ENCODE measurements around the gene PUS7.

GRCh38 chr7:105489409-105489808 is 32.7 kb downstream of the PUS7 start:
- TF ChIP-seq CTCF (IDR thresholded peaks at IDR 0.05) (no peak), POLR2A (IDR thresholded peaks at IDR 0.05) (no peak)
